Caco-2 (cell line): ENCODE measurements around the gene UBE2D1. TPM values are rescaled to one million over a fixed set of nuclear protein-coding genes. Genes with fewer than 3 reads are reported as not detected.
"Not testable (repeated sequence)": the region's sequence is repeated elsewhere in the genome, so short reads cannot be mapped to it uniquely, and the experiment has no call there.

Source experiments
- BruUV-seq: library from RNA; stranded (reverse); fragments of 400-500 nt; replicated peaks from 2 replicates; lab custom pipeline; 2021; lab: Mats Ljungman, UMichigan
- CTCF ChIA-PET: fragments of 300-600 bp; sonication (Branson Sonifier 250); formaldehyde crosslinking; loops from one replicate; lab custom pipeline; 2022; ENCODE audit warnings: antibody characterized with exemption; lab: Charles Lee
- POLR2A ChIA-PET: fragments of 300-600 bp; sonication (Branson Sonifier 250); formaldehyde crosslinking; loops from one replicate; lab custom pipeline; 2022; ENCODE audit warnings: antibody characterized with exemption; lab: Charles Lee
- DNase-seq, 2 experiments: peaks; one replicate each; pipeline versions ENCODE4 v3.0.0 to v3.0.0-alpha.2; 2020 to 2022
- H3K27me3 ChIP-seq: replicated peaks from 2 replicates; pipeline ENCODE4 v1.6.0; 2011; ENCODE audit warnings: low read length; ENCODE audit not compliant: control insufficient read depth, insufficient read depth
- H3K36me3 ChIP-seq: 2 replicates; pipeline ENCODE4 v1.5.1; 2011; ENCODE audit warnings: low read length; ENCODE audit not compliant: control insufficient read depth, insufficient read depth
- H3K4me1 ChIP-seq: fragments of 250-450 bp; sonication (Bioruptor Pico); 2 replicates; pipeline ENCODE4 v1.5.1; 2020; ENCODE audit warnings: mild to moderate bottlenecking
- H3K4me3 ChIP-seq: 2 replicates; pipeline ENCODE4 v1.5.1; 2011; ENCODE audit warnings: low read depth, mild to moderate bottlenecking, control low read depth, low read length
- H3K9me3 ChIP-seq: fragments of 250-450 bp; sonication (Bioruptor Pico); 2 replicates; pipeline ENCODE4 v1.5.1; 2020; ENCODE audit warnings: mild to moderate bottlenecking, moderate library complexity
- H3K27ac Mint-ChIP-seq: one replicate; pipeline ENCODE4 v1.8.0; 2022; ENCODE audit warnings: mixed read lengths; ENCODE audit not compliant: unreplicated experiment
- H3K27me3 Mint-ChIP-seq: one replicate; pipeline ENCODE4 v1.8.0; 2022; ENCODE audit warnings: mixed read lengths; ENCODE audit not compliant: insufficient read depth, unreplicated experiment
- H3K36me3 Mint-ChIP-seq: one replicate; pipeline ENCODE4 v1.8.0; 2022; ENCODE audit warnings: mild to moderate bottlenecking, mixed read lengths; ENCODE audit not compliant: insufficient read depth, unreplicated experiment
- H3K4me1 Mint-ChIP-seq: one replicate; pipeline ENCODE4 v1.8.0; 2022; ENCODE audit warnings: low read depth, mixed read lengths; ENCODE audit not compliant: unreplicated experiment
- H3K4me3 Mint-ChIP-seq: one replicate; pipeline ENCODE4 v1.8.0; 2022; ENCODE audit warnings: mild to moderate bottlenecking, moderate library complexity, mixed read lengths; ENCODE audit not compliant: unreplicated experiment
- H3K9me3 Mint-ChIP-seq: one replicate; pipeline ENCODE4 v1.8.0; 2022; ENCODE audit warnings: mixed read lengths; ENCODE audit not compliant: unreplicated experiment
- CTCF ChIP-seq, 2 experiments: fragments of 200-600 bp in 1 of 2; IDR thresholded peaks; 1 replicate in 1 of 2; 2 replicates in 1 of 2; pipeline versions ENCODE4 v1.5.1 to v1.8.0; 2011 to 2022; ENCODE audit warnings: antibody characterized with exemption in 1 of 2, control low read depth in 1 of 2, inconsistent platforms in 1 of 2, low read depth in 1 of 2, low read length in 1 of 2, mild to moderate bottlenecking in 1 of 2, moderate library complexity in 1 of 2; ENCODE audit not compliant: insufficient read depth in 1 of 2, severe bottlenecking in 1 of 2, unreplicated experiment in 1 of 2
- intact Hi-C: fragments of 100-400 bp; cut with micrococcal nuclease; formaldehyde crosslinking; loops from one replicate; pipeline ENCODE4 v1.10.0; 2022; ENCODE audit not compliant: unreplicated experiment
- total RNA-seq: library from RNA; stranded (reverse); gene quantifications from 2 replicates; pipeline ENCODE4 v1.2.3, GENCODE V29; 2022

The UBE2D1 gene
- total RNA-seq, 1 experiment from 2014 or later: 39.7 TPM

DNA sequence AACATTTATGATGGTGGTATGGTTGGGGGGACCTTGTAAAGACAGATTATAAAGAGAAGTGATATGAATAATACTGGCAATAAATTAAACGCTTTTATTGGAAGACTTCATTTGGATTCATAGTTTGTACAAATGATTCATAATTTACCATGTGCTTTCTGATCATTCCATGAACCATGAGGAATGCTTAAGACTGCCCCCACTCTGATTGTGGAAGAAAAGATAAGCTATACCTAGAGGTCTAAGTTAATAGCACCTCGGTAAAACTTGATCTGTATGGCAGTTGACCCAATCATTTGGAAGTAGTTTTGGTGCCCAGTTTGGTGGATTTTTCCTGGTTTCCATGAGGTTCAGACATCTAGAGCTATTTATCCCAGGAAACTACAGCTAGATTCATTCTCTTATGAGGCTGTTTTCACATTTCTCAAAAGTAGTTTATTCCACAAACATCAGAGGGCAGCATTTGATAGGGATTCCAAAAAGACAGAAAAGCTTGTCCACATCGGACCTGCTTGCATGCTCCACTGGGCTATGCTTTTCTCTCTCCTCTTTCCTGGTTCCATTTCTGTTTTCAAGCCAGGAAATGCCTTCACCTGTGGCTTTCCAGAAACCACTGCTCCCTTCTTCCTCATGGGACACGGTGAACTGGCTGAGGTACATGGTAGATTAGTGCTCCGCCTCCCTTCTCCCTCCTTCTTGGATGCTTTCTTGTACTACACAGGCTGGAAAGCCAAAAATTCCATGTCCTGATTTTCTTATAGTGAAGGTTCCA, 79.7 kb downstream of the UBE2D1 start:
- peaks cover 37% of the 10 kb centered on the region for H3K4me1 Mint-ChIP-seq
- H3K9me3 Mint-ChIP-seq: peaks cover 8% of the 10 kb centered on the region
- H3K27ac Mint-ChIP-seq: peak overlapping the region; percentile 38
- intact Hi-C loops: loop anchor here (1.0 to 10.0 kb wide), 11 partner anchors 54 to 1208 kb away; partner anchors contain the start of gene BICC1
- Histone ChIP-seq H3K9me3 (no peaks in the 10 kb centered on the region; the same call in 1 of the 2 replicates), H3K4me1 (peaks cover 35% of the 10 kb centered on the region), H3K27me3 (no peaks in the 10 kb centered on the region), H3K36me3 (no peaks in the 10 kb centered on the region), H3K4me3 (no peak overlapping the region)
- BruUV-seq: no TSS peak
- no peaks in the 10 kb centered on the region for H3K36me3 Mint-ChIP-seq
- DNase-seq: peak; percentile 59 to 85
- CTCF ChIA-PET: interaction anchor here (0.6 to 2.1 kb wide), 35 partner anchors 21 to 1166 kb away, joined by 3 to 34 read pairs (median 4); partner anchors contain the start of genes BICC1, CISD1, TFAM and UBE2D1
- H3K4me3 Mint-ChIP-seq: no peak overlapping the region
- TF ChIP-seq CTCF (IDR thresholded peaks at IDR 0.05; ENCODE audit: insufficient read depth in 1 of 2, low read depth in 1 of 2, low read length in 1 of 2, severe bottlenecking in 1 of 2, unreplicated experiment in 1 of 2): peak; percentile 57 to 84
- POLR2A ChIA-PET: interaction anchor here (0.8 kb wide), 1 partner anchor 114 kb away, joined by 3 read pairs; no protein-coding TSS in a partner anchor
- H3K27me3 Mint-ChIP-seq: no peaks in the 10 kb centered on the region

DNA sequence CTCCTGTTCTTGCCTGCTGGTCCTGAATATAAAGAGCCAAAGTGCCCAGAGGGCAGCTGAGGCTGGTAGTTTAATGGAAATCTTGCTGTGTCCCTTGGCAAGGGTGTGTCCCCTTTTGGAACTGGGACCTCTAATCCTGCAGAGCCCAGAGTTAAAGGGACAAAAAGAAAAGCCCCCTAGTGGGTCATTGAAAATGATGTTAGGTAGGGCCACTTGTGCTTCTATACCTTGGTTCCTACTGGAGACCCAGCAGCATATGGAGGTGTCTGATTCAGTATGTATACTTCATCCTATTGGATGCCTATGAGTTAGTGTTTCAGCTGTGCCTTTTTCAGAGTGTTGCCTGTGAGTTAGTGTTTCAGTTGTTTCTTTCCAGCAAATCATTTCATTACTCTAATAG, 81.0 kb downstream of the UBE2D1 start:
- peaks cover 37% of the 10 kb centered on the region for H3K4me1 Mint-ChIP-seq
- ChIA-PET POLR2A (no interaction called here), CTCF (interaction anchor here (1.1 to 1.2 kb wide), 2 partner anchors 39 to 115 kb away, joined by 3 read pairs; no protein-coding TSS in a partner anchor)
- peaks cover 15% of the 10 kb centered on the region for H3K9me3 Mint-ChIP-seq
- Histone ChIP-seq H3K27me3 (no peaks in the 10 kb centered on the region), H3K36me3 (no peaks in the 10 kb centered on the region), H3K9me3 (no peaks in the 10 kb centered on the region; the same call in 1 of the 2 replicates), H3K4me3 (no peak overlapping the region), H3K4me1 (peaks cover 35% of the 10 kb centered on the region)
- no TSS peak for BruUV-seq
- no peak overlapping the region for H3K4me3 Mint-ChIP-seq
- no peaks in the 10 kb centered on the region for H3K36me3 Mint-ChIP-seq
- intact Hi-C loops: loop anchor here (2.0 to 10.0 kb wide), 2 partner anchors 399 to 537 kb away; no protein-coding TSS in a partner anchor
- H3K27ac Mint-ChIP-seq: peak overlapping the region; percentile 38
- H3K27me3 Mint-ChIP-seq: no peaks in the 10 kb centered on the region
- no peak for TF ChIP-seq CTCF (IDR thresholded peaks at IDR 0.05; ENCODE audit: insufficient read depth in 1 of 2, low read depth in 1 of 2, low read length in 1 of 2, severe bottlenecking in 1 of 2, unreplicated experiment in 1 of 2)
- DNase-seq: no peak

DNA sequence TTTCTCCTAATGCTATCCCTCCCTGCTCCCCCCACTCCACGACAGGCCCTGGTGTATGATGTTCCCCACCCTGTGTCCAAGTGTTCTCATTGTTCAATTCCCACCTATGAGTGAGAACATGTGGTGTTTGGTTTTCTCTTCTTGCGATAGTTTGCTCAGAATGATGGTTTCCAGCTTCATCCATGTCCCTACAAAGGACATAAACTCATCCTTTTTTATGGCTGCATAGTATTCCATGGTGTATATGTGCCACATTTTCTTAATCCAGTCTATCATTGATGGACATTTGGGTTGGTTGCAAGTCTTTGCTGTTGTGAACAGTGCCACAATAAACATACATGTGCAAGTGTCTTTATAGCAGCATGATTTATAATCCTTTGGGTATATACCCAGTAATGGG, 83.1 kb downstream of the UBE2D1 start:
- H3K4me3 Mint-ChIP-seq, BruUV-seq, H3K27ac Mint-ChIP-seq, CTCF ChIA-PET, H3K36me3 Mint-ChIP-seq, H3K9me3 ChIP-seq, H3K4me3 ChIP-seq, POLR2A ChIA-PET, DNase-seq, H3K27me3 ChIP-seq, H3K36me3 ChIP-seq, H3K27me3 Mint-ChIP-seq: not testable (repeated sequence)
- H3K9me3 Mint-ChIP-seq: peaks cover 28% of the 10 kb centered on the region
- intact Hi-C loops: loop anchor here (10.0 kb wide), 1 partner anchor 397 kb away; no protein-coding TSS in a partner anchor
- peaks cover 26% of the 10 kb centered on the region for H3K4me1 Mint-ChIP-seq
- H3K4me1 ChIP-seq: peaks cover 25% of the 10 kb centered on the region

Other genes starting within 250 kb of the UBE2D1 start
- 18.0 and 18.3 TPM in 2 replicates for gene IPMK, start 67.1 kb upstream of the UBE2D1 start, total RNA-seq
- gene CISD1, start 65.8 kb upstream of the UBE2D1 start, total RNA-seq: 98.3 and 99.3 TPM in 2 replicates
- 228 and 240 TPM in 2 replicates for gene TFAM, start 50.4 kb downstream of the UBE2D1 start, total RNA-seq
- 118 and 122 TPM in 2 replicates for gene BICC1, start 177.9 kb downstream of the UBE2D1 start, total RNA-seq